Suprapubic skin (tissue), 4 donors: ENCODE data around the gene OTX1. TPM values are rescaled to one million over a fixed set of nuclear protein-coding genes. Genes with fewer than 3 reads are reported as not detected.

ENCODE experiments used
- DNase-seq, 2 donors: peaks; one replicate each; pipeline ENCODE4 v3.0.0-alpha.2; 2019; ENCODE audit warnings: low spot score in 2 of 2
- H3K27ac ChIP-seq: fragments of 200-600 bp; sonication (generic); one replicate; pipeline ENCODE4 v1.5.1; 2019
- H3K27me3 ChIP-seq: fragments of 200-600 bp; sonication (generic); one replicate; pipeline ENCODE4 v1.5.1; 2019
- H3K36me3 ChIP-seq: fragments of 200-600 bp; sonication (generic); one replicate; pipeline ENCODE4 v1.5.1; 2019
- H3K4me1 ChIP-seq: fragments of 200-600 bp; sonication (generic); one replicate; pipeline ENCODE4 v1.5.1; 2019
- H3K4me3 ChIP-seq: fragments of 200-600 bp; sonication (generic); one replicate; pipeline ENCODE4 v1.5.1; 2019; ENCODE audit warnings: mild to moderate bottlenecking
- H3K9me3 ChIP-seq: fragments of 200-600 bp; sonication (generic); one replicate; pipeline ENCODE4 v1.5.1; 2019
- CTCF ChIP-seq, 2 donors: fragments of 200-600 bp in 1 of 2; fragments of 450-650 bp in 1 of 2; sonication (generic) in 1 of 2; IDR thresholded peaks; one replicate each; pipeline ENCODE4 v1.5.1; 2016 to 2019; ENCODE audit warnings: antibody characterized with exemption in 2 of 2, mild to moderate bottlenecking in 1 of 2, moderate library complexity in 1 of 2
- EP300 ChIP-seq: sonication (generic); formaldehyde crosslinking; IDR thresholded peaks from one replicate; pipeline ENCODE4 v1.6.1; 2017; ENCODE audit warnings: antibody characterized with exemption
- POLR2A ChIP-seq, 2 donors: fragments of 450-650 bp; IDR thresholded peaks; one replicate each; pipeline ENCODE4 v1.6.1; 2017; ENCODE audit warnings: antibody characterized with exemption in 2 of 2, mild to moderate bottlenecking in 2 of 2, moderate library complexity in 2 of 2
- POLR2AphosphoS5 ChIP-seq, 3 donors: sonication (generic); formaldehyde crosslinking; IDR thresholded peaks; one replicate each; pipeline ENCODE4 v1.6.1; 2017; ENCODE audit warnings: antibody characterized with exemption in 3 of 3
- WGBS: methylation state at CpG from one replicate; pipeline ENCODE4 v1.1.5; 2018; 5-methylcytosine and 5-hydroxymethylcytosine counted together
- total RNA-seq, 4 donors: library from RNA; depleted of rRNA; stranded (reverse); fragments of >200 nt; gene quantifications; one replicate each; pipeline ENCODE4 v1.1.0, GENCODE V29; 2016

Gene OTX1
- total RNA-seq, 4 donors from 2014 or later, result 6.6 to 19.7 (median 10.9) TPM

DNA sequence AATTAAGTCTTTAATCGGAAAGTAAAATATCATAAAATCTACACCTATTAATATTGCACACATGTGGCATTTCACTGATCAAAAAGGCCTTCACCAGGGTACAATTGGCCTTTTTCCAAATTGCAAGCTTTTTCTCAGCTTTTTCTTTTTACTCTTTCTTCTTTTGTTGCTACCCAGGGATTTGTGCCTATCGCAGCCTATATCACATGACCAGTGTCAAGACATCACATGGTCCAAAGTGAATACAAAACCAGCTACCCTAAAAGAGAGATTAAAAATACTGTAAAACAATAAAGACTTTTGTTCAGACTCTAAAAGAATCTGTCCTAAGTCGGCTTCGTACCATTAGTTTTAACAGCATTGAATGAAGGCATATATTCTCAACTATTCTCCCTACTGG, 15.0 kb upstream of the OTX1 start:
- no peaks in the 10 kb centered on the region for H3K4me1 ChIP-seq
- no peaks in the 10 kb centered on the region for H3K27me3 ChIP-seq
- TF ChIP-seq POLR2AphosphoS5 (IDR thresholded peaks at IDR 0.05) (no peak), EP300 (no peak), POLR2A (IDR thresholded peaks at IDR 0.05) (no peak), CTCF (IDR thresholded peaks at IDR 0.05) (no peak)
- H3K27ac ChIP-seq, result no peak overlapping the region
- no peak for DNase-seq
- H3K9me3 ChIP-seq, result no peaks in the 10 kb centered on the region
- H3K36me3 ChIP-seq, result no peaks in the 10 kb centered on the region
- no peak overlapping the region for H3K4me3 ChIP-seq
- WGBS, result 87% methylated on average over 4 of the region's 4 CpGs

DNA sequence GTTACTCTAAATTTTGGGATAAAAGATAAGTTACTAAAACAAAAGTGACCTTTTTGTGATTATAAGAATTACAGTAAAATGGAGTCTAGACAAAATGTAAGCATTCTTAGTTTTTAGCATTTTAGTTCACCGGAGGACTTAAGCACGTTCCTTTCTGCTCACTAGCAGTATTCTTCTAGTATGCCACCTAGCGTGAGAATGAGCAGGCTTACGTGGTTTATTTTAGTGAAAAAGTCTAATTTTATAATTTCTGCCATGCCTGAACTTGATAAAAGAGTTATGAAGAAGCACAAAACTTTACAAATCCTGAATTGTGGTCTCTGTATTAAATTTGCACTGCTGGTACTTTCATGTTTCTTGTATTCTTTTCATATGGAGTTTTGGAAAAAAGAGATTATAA, 12.6 kb upstream of the OTX1 start:
- no peak for DNase-seq
- Histone ChIP-seq H3K27ac (no peak overlapping the region), H3K27me3 (no peaks in the 10 kb centered on the region), H3K4me3 (no peak overlapping the region), H3K36me3 (no peaks in the 10 kb centered on the region), H3K4me1 (no peaks in the 10 kb centered on the region), H3K9me3 (no peaks in the 10 kb centered on the region)
- TF ChIP-seq POLR2AphosphoS5 (IDR thresholded peaks at IDR 0.05) (no peak), EP300 (no peak), POLR2A (IDR thresholded peaks at IDR 0.05) (no peak), CTCF (IDR thresholded peaks at IDR 0.05) (no peak)
- WGBS, result 94% methylated on average over 4 of the region's 4 CpGs

DNA sequence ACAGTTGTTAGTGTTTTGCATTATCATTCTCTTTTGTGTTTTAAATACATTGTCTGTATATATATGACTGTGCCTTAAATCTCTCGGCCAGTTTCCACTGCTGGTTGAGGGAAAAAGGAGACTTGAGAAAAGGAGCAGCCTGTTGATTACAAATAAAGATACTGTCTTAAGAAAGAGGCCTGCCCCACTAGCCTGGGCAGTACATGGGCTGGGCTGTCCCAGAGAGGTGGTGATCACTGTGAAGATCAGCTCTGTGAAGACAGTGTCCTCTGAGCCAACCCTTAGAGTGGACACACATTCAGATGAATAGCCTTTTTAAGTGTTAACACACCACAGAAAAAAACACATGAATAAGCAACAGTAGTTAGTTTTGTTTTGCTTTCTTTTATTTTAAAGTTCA, 10.0 kb upstream of the OTX1 start:
- no peak for DNase-seq
- H3K4me1 ChIP-seq, result no peaks in the 10 kb centered on the region
- H3K4me3 ChIP-seq, result no peak overlapping the region
- peaks cover 9% of the 10 kb centered on the region for H3K27me3 ChIP-seq
- WGBS, result 91% methylated on average over 1 of the region's 1 CpG
- no peaks in the 10 kb centered on the region for H3K9me3 ChIP-seq
- TF ChIP-seq CTCF (IDR thresholded peaks at IDR 0.05) (no peak), EP300 (no peak), POLR2AphosphoS5 (IDR thresholded peaks at IDR 0.05) (no peak), POLR2A (IDR thresholded peaks at IDR 0.05) (no peak)
- H3K36me3 ChIP-seq, result peaks cover 6% of the 10 kb centered on the region
- H3K27ac ChIP-seq, result no peak overlapping the region

DNA sequence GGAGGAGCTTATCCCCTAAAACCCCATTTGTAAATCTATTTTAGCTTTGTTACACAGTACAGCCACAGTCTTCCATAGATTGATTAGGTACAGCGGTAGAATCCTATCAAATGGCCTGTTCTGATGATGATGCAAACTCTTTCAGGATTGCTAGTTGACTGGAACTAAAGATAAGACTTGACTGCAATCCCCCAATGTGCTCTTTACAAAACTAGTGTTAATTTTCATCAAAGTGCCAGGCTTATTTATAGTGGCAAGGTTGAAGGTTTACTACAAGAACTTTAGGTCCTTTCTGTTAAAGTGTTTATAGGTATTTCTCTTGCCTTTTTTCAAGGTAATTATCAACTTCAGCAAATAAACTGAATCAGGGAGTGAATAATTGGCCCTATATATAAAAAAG, 9.0 kb upstream of the OTX1 start:
- Histone ChIP-seq H3K36me3 (peaks cover 6% of the 10 kb centered on the region), H3K27ac (no peak overlapping the region)
- TF ChIP-seq EP300 (no peak), POLR2A (IDR thresholded peaks at IDR 0.05) (no peak), CTCF (IDR thresholded peaks at IDR 0.05) (no peak), POLR2AphosphoS5 (IDR thresholded peaks at IDR 0.05) (no peak)

GRCh38 chr2:63044362-63045327, 6.0 kb upstream of the OTX1 start:
- no peak overlapping the region for H3K27ac ChIP-seq
- no peak for TF ChIP-seq POLR2A (IDR thresholded peaks at IDR 0.05)
- no peak for TF ChIP-seq EP300
- TF ChIP-seq POLR2AphosphoS5 (IDR thresholded peaks at IDR 0.05), result no peak
- TF ChIP-seq CTCF (IDR thresholded peaks at IDR 0.05), result no peak
- no peak for DNase-seq
- peaks cover 29% of the 10 kb centered on the region for H3K4me1 ChIP-seq
- H3K36me3 ChIP-seq, result peaks cover 6% of the 10 kb centered on the region
- 95% methylated on average over 35 of the region's 36 CpGs for WGBS
- H3K9me3 ChIP-seq, result no peaks in the 10 kb centered on the region
- H3K27me3 ChIP-seq, result peaks cover 38% of the 10 kb centered on the region
- no peak overlapping the region for H3K4me3 ChIP-seq

More for the DNA sequence above, 9.0 kb upstream of the OTX1 start:
- peaks cover 9% of the 10 kb centered on the region for H3K27me3 ChIP-seq
- WGBS, result 91% methylated on average over 1 of the region's 1 CpG
- no peak overlapping the region for H3K4me3 ChIP-seq
- no peak for DNase-seq
- peaks cover under 1% of the 10 kb centered on the region for H3K4me1 ChIP-seq
- no peaks in the 10 kb centered on the region for H3K9me3 ChIP-seq
